LoVo (cell line): ENCODE data around the gene OR6Q1.
"Not testable (repeated sequence)": the region's sequence is repeated elsewhere in the genome, so short reads cannot be mapped to it uniquely, and the experiment has no call there.

Source experiments
- DNase-seq: peaks from one replicate; pipeline ENCODE4 v3.0.0-alpha.2; 2016; ENCODE audit warnings: low spot score

Gene OR6Q1

GRCh38 chr11:58030653-58031052 lies at the start of gene OR6Q1:
TSS of gene OR6Q1 (plus strand) at chr11:58030953. CDS start at chr11:58030953, 0 bp downstream.
- DNase-seq: no peak

DNA sequence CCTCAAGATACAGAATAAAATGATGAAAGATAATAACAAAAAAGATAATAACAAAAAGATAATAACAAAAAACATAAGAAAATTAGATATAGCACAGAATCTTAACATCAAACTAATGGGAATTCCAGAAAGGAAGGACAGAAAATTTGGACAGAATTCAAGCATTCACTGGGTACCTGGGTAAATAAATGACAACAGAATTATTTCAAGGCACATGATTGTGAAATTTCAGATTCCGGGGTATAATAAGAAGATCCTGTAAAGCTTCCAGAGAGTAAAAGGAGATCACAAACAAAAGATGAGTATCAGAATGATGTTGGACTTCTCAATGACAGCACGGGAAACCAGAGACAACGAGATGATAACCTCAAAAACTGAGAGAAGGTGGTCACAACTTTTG lies 49.2 kb upstream of the OR6Q1 start:
- no peak for DNase-seq

GRCh38 chr11:57982776-57983175 lies 48.0 kb upstream of the OR6Q1 start:
- DNase-seq: no peak

GRCh38 chr11:57983191-57983590 lies 47.6 kb upstream of the OR6Q1 start:
- no peak for DNase-seq

GRCh38 chr11:57999523-57999922 lies 31.2 kb upstream of the OR6Q1 start:
- DNase-seq: not testable (repeated sequence)

DNA sequence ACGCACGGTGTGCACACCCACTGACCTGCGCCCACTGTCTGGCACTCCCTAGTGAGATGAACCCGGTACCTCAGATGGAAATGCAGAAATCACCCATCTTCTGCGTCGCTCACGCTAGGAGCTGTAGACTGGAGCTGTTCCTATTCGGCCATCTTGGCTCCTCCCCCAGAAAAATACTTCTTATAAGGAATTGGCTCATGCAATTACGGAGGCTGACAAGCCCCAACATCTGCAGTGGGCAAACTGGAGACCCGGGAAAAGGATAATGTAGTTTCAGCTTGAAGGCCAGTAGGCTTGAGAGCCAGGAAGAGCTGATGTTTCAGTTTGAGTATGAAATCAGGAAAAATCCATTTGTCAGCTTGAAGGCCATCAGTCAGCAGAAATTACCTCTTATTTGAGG lies 30.7 kb upstream of the OR6Q1 start:
- DNase-seq: not testable (repeated sequence)

- no peak for DNase-seq
Measured at GRCh38 chr11:58000699-58001098, 30.1 kb upstream of the OR6Q1 start.

DNA sequence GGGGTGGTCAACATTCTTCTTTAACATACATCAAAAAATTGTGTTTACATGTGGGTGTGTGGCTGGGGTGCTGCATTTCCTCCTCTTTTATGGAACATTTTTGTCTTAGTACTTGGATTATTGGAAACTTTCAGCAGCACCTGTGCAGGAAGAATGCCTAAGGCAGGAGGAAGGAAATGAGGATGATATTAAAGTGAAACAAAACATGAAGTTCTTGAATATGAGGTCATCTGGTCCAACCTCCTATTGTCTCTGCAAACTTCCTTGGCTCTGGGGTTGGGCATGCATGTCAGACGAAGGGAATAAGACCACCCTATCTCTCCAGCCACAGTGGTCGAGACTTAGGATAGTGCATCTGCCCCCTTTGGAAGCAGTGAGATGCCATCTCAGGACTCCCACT lies 27.7 kb upstream of the OR6Q1 start:
- no peak for DNase-seq

GRCh38 chr11:58003591-58003990 lies 27.2 kb upstream of the OR6Q1 start:
- DNase-seq: no peak

DNA sequence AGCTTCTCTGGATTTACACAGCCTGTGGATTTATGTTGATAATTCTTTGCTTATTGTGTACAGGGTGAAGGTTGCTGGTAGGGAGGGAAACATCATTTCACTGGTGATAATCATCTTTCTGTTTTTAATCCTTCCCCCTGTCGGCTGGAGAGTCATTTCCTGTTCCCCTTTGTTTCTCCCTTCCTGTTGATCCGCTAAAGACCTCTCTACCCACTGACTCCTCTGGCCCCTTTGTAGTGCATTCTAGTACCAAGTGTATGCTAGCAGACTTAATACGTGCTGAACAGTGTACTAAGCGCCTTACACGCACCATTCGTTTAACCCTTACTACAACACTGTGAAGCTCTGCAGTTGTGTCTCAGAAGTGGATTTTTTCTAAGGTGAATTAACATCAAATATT lies 26.1 kb upstream of the OR6Q1 start:
- DNase-seq: no peak

GRCh38 chr11:58006940-58007339 lies 23.8 kb upstream of the OR6Q1 start:
- DNase-seq: no peak

DNA sequence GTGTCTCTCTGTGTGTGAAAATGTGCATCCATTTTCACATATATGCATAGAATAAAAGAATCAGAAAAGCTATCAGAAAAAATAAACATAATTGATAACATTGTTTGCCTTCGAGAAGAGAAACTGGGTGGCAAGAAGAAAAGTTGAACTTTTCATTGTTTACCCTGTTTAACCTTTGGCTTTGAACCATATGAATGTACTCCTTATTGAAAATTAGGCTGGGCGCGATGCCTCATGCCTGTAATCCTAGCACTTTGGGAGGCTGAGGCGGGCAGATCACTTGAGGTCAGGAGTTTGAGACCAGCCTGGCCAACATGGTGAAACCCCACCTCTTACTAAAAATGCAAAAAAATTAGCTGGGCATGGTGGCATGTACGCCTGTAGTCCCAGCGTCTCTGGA lies 19.0 kb upstream of the OR6Q1 start:
- no peak for DNase-seq

- DNase-seq: no peak
Measured at GRCh38 chr11:58023435-58023931, 7.3 kb upstream of the OR6Q1 start, which contains the start of gene OR9Q1. TSS of gene OR9Q1 (plus strand) at chr11:58023881. CDS start at chr11:58179445, 155,564 bp downstream.

GRCh38 chr11:58024601-58025091 lies 6.1 kb upstream of the OR6Q1 start:
- DNase-seq: no peak

DNA sequence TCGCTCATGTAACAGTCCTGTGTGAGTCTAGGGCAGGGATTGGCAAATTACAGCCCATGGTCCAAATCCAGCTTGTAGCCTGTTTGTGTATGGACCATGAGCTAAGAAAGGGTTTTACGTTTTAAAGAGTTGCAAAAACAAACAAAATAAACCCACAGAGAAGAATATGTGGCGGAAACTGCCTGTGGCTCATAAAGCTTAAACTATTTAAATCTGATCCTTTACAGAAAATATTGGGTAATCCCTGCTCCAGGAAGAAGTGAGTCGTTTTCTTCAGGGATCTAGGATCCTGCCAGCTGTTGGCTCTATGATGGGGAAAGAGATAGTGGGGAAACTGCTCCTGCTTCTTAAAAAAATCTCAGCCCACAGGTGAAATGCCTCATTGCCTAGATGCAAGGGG lies 3.4 kb upstream of the OR6Q1 start:
- DNase-seq: no peak

DNA sequence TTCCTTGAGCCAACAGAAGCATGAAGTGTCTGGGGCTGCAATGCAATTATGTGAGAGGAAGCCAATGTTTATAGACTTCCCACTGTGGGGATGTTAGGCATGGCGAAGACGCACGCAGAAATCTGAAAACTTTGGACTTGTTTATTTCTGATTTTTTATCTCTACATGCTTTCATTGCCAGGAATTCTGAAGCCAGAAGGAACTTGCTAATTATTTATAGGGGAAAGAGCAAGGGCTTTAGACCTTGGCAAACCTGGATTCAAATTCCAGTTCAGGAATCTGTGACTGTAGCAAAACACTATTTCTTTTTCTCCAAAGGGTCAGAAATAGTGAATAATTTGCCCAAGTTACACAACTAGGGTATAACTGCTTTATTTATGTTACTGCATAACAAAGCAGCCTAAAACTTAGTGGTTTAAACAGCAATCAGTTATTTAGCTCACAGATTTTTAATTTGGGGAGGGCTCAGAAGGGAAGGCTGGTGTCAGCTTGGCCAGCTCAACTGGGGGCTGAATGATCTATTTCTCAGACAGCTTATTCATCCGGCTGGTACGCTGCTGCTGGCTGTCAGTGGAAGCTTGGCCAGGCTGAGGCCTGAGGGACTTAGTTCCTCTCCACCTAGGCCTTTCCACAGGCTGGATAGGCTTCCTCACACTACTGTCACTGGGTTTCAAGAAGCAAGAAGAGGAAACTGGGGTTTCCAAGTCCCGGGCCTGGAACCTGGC lies 1.9 kb upstream of the OR6Q1 start:
- DNase-seq: no peak

- DNase-seq: no peak
Measured at GRCh38 chr11:58034471-58034870, 3.7 kb downstream of the OR6Q1 start.

GRCh38 chr11:58039589-58039988 lies 8.8 kb downstream of the OR6Q1 start:
- no peak for DNase-seq

DNA sequence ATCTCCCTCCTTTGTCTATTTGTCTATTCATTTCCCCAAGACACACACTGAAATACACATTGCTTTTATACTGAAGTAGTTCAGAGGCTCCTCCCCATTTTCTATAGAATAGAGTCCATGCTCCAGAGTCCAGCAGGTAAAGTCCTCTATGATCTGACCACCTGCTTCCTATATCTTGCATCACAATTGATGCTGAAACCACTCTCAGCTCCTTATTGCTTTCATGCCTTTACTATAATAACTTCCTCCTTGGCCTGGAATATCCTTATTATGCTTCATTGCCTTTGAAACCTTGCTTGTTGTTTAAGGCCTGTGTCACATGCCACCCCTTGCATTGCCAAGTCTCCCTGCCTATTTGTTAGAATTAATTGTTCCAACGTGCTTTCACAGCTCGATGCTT lies 12.6 kb downstream of the OR6Q1 start:
- no peak for DNase-seq

- no peak for DNase-seq
Measured at GRCh38 chr11:58046231-58046630, 15.5 kb downstream of the OR6Q1 start.

- DNase-seq: no peak
Measured at GRCh38 chr11:58047818-58048217, 17.1 kb downstream of the OR6Q1 start.

GRCh38 chr11:58055806-58056401 lies 25.2 kb downstream of the OR6Q1 start:
- no peak for DNase-seq

GRCh38 chr11:58057481-58057880 lies 26.7 kb downstream of the OR6Q1 start:
- DNase-seq: no peak
